B cell (primary cell): ENCODE results near the gene MYRIP. TPM values are rescaled to one million over a fixed set of nuclear protein-coding genes. Genes with fewer than 3 reads are reported as not detected.

Source experiments
- ATAC-seq: fragments of 200-7000 bp; cut with Tn5 transposase; one replicate; pipeline ENCODE4 v1.10.0; 2021; ENCODE audit warnings: low read depth, mild to moderate bottlenecking, moderate number of reproducible peaks, moderate library complexity
- CTCF ChIA-PET: fragments of 350-600 bp; sonication (Branson Sonifier 250); formaldehyde crosslinking; loops from one replicate; lab custom pipeline; 2021; ENCODE audit warnings: antibody characterized with exemption, inconsistent platforms; lab: Charles Lee
- POLR2A ChIA-PET: fragments of 350-600 bp; sonication (Branson Sonifier 250); formaldehyde crosslinking; loops from one replicate; lab custom pipeline; 2021; ENCODE audit warnings: antibody characterized with exemption; lab: Charles Lee
- DNase-seq: peaks from one replicate; pipeline ENCODE4 v3.0.0; 2013
- H2AFZ ChIP-seq: 2 replicates; pipeline ENCODE4 v1.6.1; 2012; ENCODE audit warnings: mild to moderate bottlenecking, low read depth, low read length; ENCODE audit not compliant: insufficient read depth, poor library complexity, severe bottlenecking
- H3K27ac ChIP-seq, 2 donors: 1 replicate in 1 of 2; 2 replicates in 1 of 2; pipeline ENCODE4 v1.5.1; 2012 to 2013; ENCODE audit warnings: low read length in 2 of 2, mild to moderate bottlenecking in 2 of 2, moderate library complexity in 1 of 2
- H3K27me3 ChIP-seq, 4 experiments: fragments of 200-600 bp in 1 of 4; sonication (generic) in 1 of 4; replicated peaks in 1 of 4; 1 replicate in 2 of 4; 2 replicates in 2 of 4; pipeline versions ENCODE4 v1.6.1 to v1.7.0; 2013 to 2016; ENCODE audit warnings: low read length in 3 of 4, mild to moderate bottlenecking in 2 of 4, mixed read lengths in 1 of 4, moderate library complexity in 1 of 4; ENCODE audit not compliant: insufficient read depth in 4 of 4, control insufficient read depth in 3 of 4; ENCODE audit errors: control extremely low read depth in 1 of 4
- H3K36me3 ChIP-seq, 2 experiments: replicated peaks in 1 of 2; 1 replicate in 1 of 2; 2 replicates in 1 of 2; pipeline versions ENCODE4 v1.6.1 to v1.7.1; 2013; ENCODE audit warnings: low read length in 1 of 2; ENCODE audit not compliant: insufficient read depth in 2 of 2, control insufficient read depth in 1 of 2; ENCODE audit errors: control extremely low read depth in 1 of 2, extremely low read depth in 1 of 2
- H3K4me1 ChIP-seq, 2 donors: fragments of 200-600 bp in 1 of 2; sonication (generic) in 1 of 2; 1 replicate in 1 of 2; 2 replicates in 1 of 2; pipeline versions ENCODE4 v1.5.1 to v1.6.1; 2013 to 2017; ENCODE audit warnings: low read length in 2 of 2; ENCODE audit not compliant: control insufficient read depth in 2 of 2, insufficient read depth in 2 of 2
- H3K4me2 ChIP-seq: replicated peaks from 2 replicates; pipeline ENCODE3; 2012; ENCODE audit warnings: mild to moderate bottlenecking, low read depth, low read length; ENCODE audit not compliant: poor library complexity, severe bottlenecking
- H3K4me3 ChIP-seq, 5 experiments: fragments of 200-600 bp in 1 of 5; sonication (generic) in 1 of 5; 1 replicate in 3 of 5; 2 replicates in 2 of 5; pipeline versions ENCODE4 v1.5.1 to v1.7.0; 2011 to 2016; ENCODE audit warnings: low read length in 4 of 5, mild to moderate bottlenecking in 4 of 5, low read depth in 2 of 5, control low read depth in 1 of 5, moderate library complexity in 1 of 5; ENCODE audit not compliant: insufficient read depth in 1 of 5; ENCODE audit errors: control extremely low read depth in 1 of 5, extremely low read depth in 1 of 5
- H3K79me2 ChIP-seq: fragments of 200-600 bp; sonication (generic); one replicate; pipeline ENCODE4 v1.6.0; 2016; ENCODE audit warnings: low read length; ENCODE audit not compliant: control insufficient read depth, insufficient read depth
- H3K9ac ChIP-seq: fragments of 200-600 bp; sonication (generic); 2 replicates; pipeline ENCODE4 v1.6.1; 2017; ENCODE audit warnings: mild to moderate bottlenecking, low read length, moderate library complexity
- H3K9me3 ChIP-seq, 3 donors: one replicate each; pipeline versions ENCODE4 v1.6.1 to v1.7.1; 2013; ENCODE audit warnings: low read length in 2 of 3; ENCODE audit not compliant: control insufficient read depth in 2 of 3, insufficient read depth in 1 of 3; ENCODE audit errors: control extremely low read depth in 1 of 3
- H4K20me1 ChIP-seq: 2 replicates; pipeline ENCODE4 v1.6.0; 2012; ENCODE audit warnings: mild to moderate bottlenecking, low read length; ENCODE audit not compliant: insufficient read depth, control insufficient read depth, poor library complexity, severe bottlenecking
- H3K27ac Mint-ChIP-seq: one replicate; pipeline ENCODE4 v1.8.0; 2021; ENCODE audit warnings: mixed read lengths
- H3K27me3 Mint-ChIP-seq: one replicate; pipeline ENCODE4 v1.8.0; 2021; ENCODE audit warnings: mixed read lengths
- H3K4me1 Mint-ChIP-seq: one replicate; pipeline ENCODE4 v1.8.0; 2021; ENCODE audit warnings: mixed read lengths
- H3K4me3 Mint-ChIP-seq: one replicate; pipeline ENCODE4 v1.8.0; 2021; ENCODE audit warnings: mixed read lengths
- H3K9me3 Mint-ChIP-seq: one replicate; pipeline ENCODE4 v1.8.0; 2022; ENCODE audit warnings: mixed read lengths; ENCODE audit not compliant: insufficient read depth
- CTCF ChIP-seq: fragments of 200-600 bp; IDR thresholded peaks from one replicate; pipeline ENCODE4 v1.8.0; 2022; ENCODE audit warnings: antibody characterized with exemption, mild to moderate bottlenecking
- EZH2 ChIP-seq: IDR thresholded peaks from 2 replicates; pipeline ENCODE4 v1.6.1; 2012; ENCODE audit warnings: borderline replicate concordance, low read depth, mild to moderate bottlenecking, moderate library complexity, low read length; ENCODE audit not compliant: insufficient read depth, poor library complexity, severe bottlenecking
- WGBS: methylation state at CpG from one replicate; pipeline ENCODE4 v1.1.5; 2013; ENCODE audit warnings: missing lambda C conversion rate; ENCODE audit not compliant: insufficient coverage; 5-methylcytosine and 5-hydroxymethylcytosine counted together
- intact Hi-C: fragments of 100-400 bp; cut with micrococcal nuclease; formaldehyde crosslinking; loops from one replicate; pipeline ENCODE4 v1.10.0; 2022
- polyA plus RNA-seq: library from polyadenylated mRNA; depleted of rRNA; stranded (reverse); fragments of >200 nt; gene quantifications from 2 replicates; pipeline ENCODE4 v1.2.3, GENCODE V29; 2012
- total RNA-seq, 2 donors: library from RNA; stranded (reverse); fragments of 120-200 nt in 1 of 2; gene quantifications; 1 replicate in 1 of 2; 2 replicates in 1 of 2; pipeline versions ENCODE4 v1.2.3 to v1.2.4, GENCODE V29; 2013 to 2022

Gene MYRIP
- total and polyA plus RNA-seq, 2 donors (not counting 1 experiment from before 2014, with no cell fraction given): 0.03 to 0.10 TPM

GRCh38 chr3:40079203-40079846 is 269.9 kb downstream of the MYRIP start:
- intact Hi-C loops: no loop called here
- H3K9me3 ChIP-seq: no peaks in the 10 kb centered on the region

GRCh38 chr3:40079847-40080240 is 270.4 kb downstream of the MYRIP start:
- ChIA-PET CTCF (no interaction called here), POLR2A (no interaction called here)
- no peaks in the 10 kb centered on the region for H3K4me1 Mint-ChIP-seq
- no peaks in the 10 kb centered on the region for H3K9me3 Mint-ChIP-seq
- DNase-seq (no peak), ATAC-seq (no peak)
- no peak overlapping the region for H3K27ac Mint-ChIP-seq
- no peak overlapping the region for H3K4me2 ChIP-seq
- no peak overlapping the region for H3K9ac ChIP-seq
- H3K4me3 Mint-ChIP-seq: no peak overlapping the region
- no peak overlapping the region for H2AFZ ChIP-seq
- H3K27me3 Mint-ChIP-seq: peaks cover 3% of the 10 kb centered on the region
- no peaks in the 10 kb centered on the region for H3K36me3 ChIP-seq
- intact Hi-C loops: no loop called here
- H4K20me1 ChIP-seq: no peaks in the 10 kb centered on the region
- no peaks in the 10 kb centered on the region for H3K4me1 ChIP-seq
- no peak overlapping the region for H3K4me3 ChIP-seq
- TF ChIP-seq EZH2 (no peak), CTCF (no peak)
- no peaks in the 10 kb centered on the region for H3K9me3 ChIP-seq
- H3K27ac ChIP-seq: no peak overlapping the region
- no peaks in the 10 kb centered on the region for H3K27me3 ChIP-seq
- H3K79me2 ChIP-seq: no peaks in the 10 kb centered on the region

More at GRCh38 chr3:40079203-40079846, 269.9 kb downstream of the MYRIP start:
- no peak for ATAC-seq
- Histone ChIP-seq H3K4me3 (no peak overlapping the region), H3K4me1 (no peaks in the 10 kb centered on the region), H3K36me3 (no peaks in the 10 kb centered on the region), H3K9ac (no peak overlapping the region), H4K20me1 (no peaks in the 10 kb centered on the region), H3K4me2 (no peak overlapping the region), H3K27ac (no peak overlapping the region), H3K27me3 (no peaks in the 10 kb centered on the region), H3K79me2 (no peaks in the 10 kb centered on the region), H2AFZ (no peak overlapping the region)
- 88% methylated on average over 3 of the region's 4 CpGs for WGBS
- POLR2A ChIA-PET: no interaction called here
- Mint-ChIP-seq H3K27ac (no peak overlapping the region), H3K9me3 (no peaks in the 10 kb centered on the region), H3K27me3 (peaks cover 3% of the 10 kb centered on the region), H3K4me1 (no peaks in the 10 kb centered on the region), H3K4me3 (no peak overlapping the region)
- no peak for TF ChIP-seq EZH2
- no peak for TF ChIP-seq CTCF
- CTCF ChIA-PET: no interaction called here
- DNase-seq: no peak
